K562 (cell line): ENCODE results near the gene KNSTRN. TPM values are rescaled to one million over a fixed set of nuclear protein-coding genes. Genes with fewer than 3 reads are reported as not detected.
A peak's percentile ranks its signal among the peaks of the same experiment; 100 is the strongest.

Experiments
- BMI1 ChIP-seq: fragments of 150-350 bp; IDR thresholded peaks from 2 replicates; pipeline ENCODE4 v1.6.1; 2014; ENCODE audit warnings: low read length
- CBFB ChIP-seq: sonication (generic); formaldehyde crosslinking; IDR thresholded peaks from 2 replicates; pipeline ENCODE4 v1.4.0; 2020; ENCODE audit warnings: mild to moderate bottlenecking, missing genetic modification reagents
- CTBP1 ChIP-seq: fragments of 450-650 bp; IDR thresholded peaks from 2 replicates; pipeline ENCODE4 v1.6.1; 2016; ENCODE audit warnings: borderline replicate concordance
- EGR1 ChIP-seq: fragments of 450-650 bp; conservative IDR thresholded peaks from 2 replicates; pipeline ENCODE4 v1.6.1; 2017; ENCODE audit warnings: mild to moderate bottlenecking
- ELF4 ChIP-seq: fragments of 450-650 bp; formaldehyde crosslinking; IDR thresholded peaks from 2 replicates; pipeline ENCODE4 v1.4.0; 2022; ENCODE audit warnings: missing genetic modification characterization
- GTF3C2 ChIP-seq: IDR thresholded peaks from 3 replicates; pipeline ENCODE4 v1.6.1; 2011; ENCODE audit warnings: borderline replicate concordance, mild to moderate bottlenecking, moderate library complexity; ENCODE audit not compliant: insufficient read length; ENCODE audit errors: extremely low read depth
- HINFP ChIP-seq: fragments of 450-650 bp; conservative IDR thresholded peaks from 2 replicates; pipeline ENCODE4 v1.6.1; 2016; ENCODE audit warnings: missing genetic modification characterization, low read depth, mild to moderate bottlenecking, control low read depth, missing compliant biosample characterization
- MAX ChIP-seq: sonication (generic); formaldehyde crosslinking; IDR thresholded peaks from 2 replicates; pipeline ENCODE4 v1.9.0; 2022; ENCODE audit warnings: mild to moderate bottlenecking, missing genetic modification reagents
- PHB2 ChIP-seq: fragments of 450-650 bp; IDR thresholded peaks from 2 replicates; pipeline ENCODE4 v1.6.1; 2017; ENCODE audit warnings: low read depth
- PHF21A ChIP-seq: fragments of 450-650 bp; IDR thresholded peaks from 2 replicates; pipeline ENCODE4 v1.6.1; 2017; ENCODE audit warnings: low read depth, borderline replicate concordance
- RB1 ChIP-seq: fragments of 450-650 bp; IDR thresholded peaks from 2 replicates; pipeline ENCODE4 v1.6.1; 2017; ENCODE audit warnings: low read depth, mild to moderate bottlenecking
- SMAD4 ChIP-seq: fragments of 250-450 bp; sonication (Bioruptor Pico); conservative IDR thresholded peaks from 2 replicates; pipeline ENCODE4 v1.8.0; 2021; ENCODE audit warnings: inconsistent platforms, mild to moderate bottlenecking, moderate library complexity
- TSC22D4 ChIP-seq: fragments of 450-650 bp; IDR thresholded peaks from 2 replicates; pipeline ENCODE4 v1.6.1; 2016; ENCODE audit warnings: missing genetic modification characterization, missing biosample characterization, control low read depth
- USF2 ChIP-seq: sonication (generic); formaldehyde crosslinking; IDR thresholded peaks from 2 replicates; pipeline ENCODE4 v1.5.0; 2020; ENCODE audit warnings: missing genetic modification reagents
- ZKSCAN3 ChIP-seq: fragments of 250-450 bp; sonication (Bioruptor Pico); IDR thresholded peaks from 2 replicates; pipeline ENCODE4 v1.4.0; 2020
- ZNF280A ChIP-seq: fragments of 450-650 bp; IDR thresholded peaks from 2 replicates; pipeline ENCODE4 v1.6.1; 2018; ENCODE audit warnings: mild to moderate bottlenecking, low read depth; ENCODE audit not compliant: partially characterized antibody
- ZNF699 ChIP-seq: fragments of 250-450 bp; sonication (Bioruptor Pico); IDR thresholded peaks from 2 replicates; pipeline ENCODE4 v1.8.0; 2021; ENCODE audit warnings: mild to moderate bottlenecking, moderate library complexity; ENCODE audit not compliant: insufficient replicate concordance
- ZNF707 ChIP-seq: fragments of 250-450 bp; sonication (Bioruptor Pico); conservative IDR thresholded peaks from 2 replicates; pipeline ENCODE4 v1.8.0; 2022; ENCODE audit warnings: inconsistent platforms, mild to moderate bottlenecking, moderate library complexity
- ZNF764 ChIP-seq: fragments of 250-450 bp; sonication (Bioruptor Pico); IDR thresholded peaks from 2 replicates; pipeline ENCODE4 v1.4.0; 2020; ENCODE audit warnings: low read depth, mild to moderate bottlenecking, moderate library complexity
- polyA plus RNA-seq, 8 experiments: library from polyadenylated mRNA; depleted of rRNA in 4 of 8; stranded (reverse) in 5 of 8; unstranded in 3 of 8; fragments of >200 nt; fragmentation: Nextera tagmentation in 2 of 8; fragmentation: Illumina TruSeq in 1 of 8; extraction: Ambion mirVana in 2 of 8; extraction: Trizol in 1 of 8; gene quantifications; 2 replicates each; pipeline versions ENCODE4 v1.2.1 to v1.2.3, GENCODE V29; 2011 to 2014; ENCODE audit warnings: inconsistent platforms in 1 of 8, missing spikeins in 1 of 8
- total RNA-seq, 7 experiments: library from RNA; depleted of rRNA in 6 of 7; stranded (reverse); fragments of >200 nt in 6 of 7; fragmentation: Illumina TruSeq in 2 of 7; extraction: Trizol in 2 of 7; gene quantifications; 2 replicates each; pipeline versions ENCODE4 v1.2.1 to v1.2.3, GENCODE V29; 2011 to 2021; ENCODE audit warnings: low replicate concordance in 1 of 7

Gene KNSTRN
- total and polyA plus RNA-seq, 9 of the 15 experiments (the other 6 are each of a cell fraction or from before 2014, with no cell fraction given): 48.7 to 88.2 (median 66.3) TPM

- TF ChIP-seq ZNF699 (CRISPR knock-in tag): no peak
- no peak for TF ChIP-seq PHB2
- TF ChIP-seq MAX (CRISPR knock-in tag): peak; percentile 94
- TF ChIP-seq TSC22D4: no peak
- TF ChIP-seq USF2: no peak
- TF ChIP-seq SMAD4: peak; percentile 80
- no peak for TF ChIP-seq GTF3C2
- TF ChIP-seq CBFB (CRISPR knock-in tag): no peak
- TF ChIP-seq ELF4 (CRISPR knock-in tag): no peak
- peak; percentile 96 for TF ChIP-seq EGR1
- no peak for TF ChIP-seq BMI1
- no peak for TF ChIP-seq HINFP (tag)
- no peak for TF ChIP-seq ZKSCAN3 (CRISPR knock-in tag)
- TF ChIP-seq PHF21A: no peak
- no peak for TF ChIP-seq ZNF764 (CRISPR knock-in tag)
- peak; percentile 87; the same call in 1 of the 2 replicates for TF ChIP-seq CTBP1
- TF ChIP-seq ZNF707: no peak
- no peak for TF ChIP-seq ZNF280A
- peak; percentile 93 for TF ChIP-seq RB1
Observed at GRCh38 chr15:40367686-40368611, 14.6 kb upstream of the KNSTRN start (continued).
